NCI-H1105 treated with DMSO at 0.1 percent for 48 hours (cell line): ENCODE measurements around the gene NEDD9.

Source experiments
- DNase-seq: peaks from one replicate; lab custom pipeline; 2025; lab: John Stamatoyannopoulos, UW

Gene NEDD9

GRCh38 chr6:11177271-11177670 lies 55.2 kb downstream of the NEDD9 start:
- no peak for DNase-seq

GRCh38 chr6:11174242-11174611 lies 58.2 kb downstream of the NEDD9 start:
- no peak for DNase-seq

GRCh38 chr6:11172501-11173327 lies 59.8 kb downstream of the NEDD9 start:
- peak; percentile 80 for DNase-seq

- DNase-seq = no peak
These were observed 60.5 kb downstream of the NEDD9 start for GRCh38 chr6:11171952-11172351.

- no peak for DNase-seq
These were observed 64.3 kb downstream of the NEDD9 start for GRCh38 chr6:11168091-11168635.

GRCh38 chr6:11166948-11167347 lies 65.5 kb downstream of the NEDD9 start:
- DNase-seq = no peak

GRCh38 chr6:11164717-11165646 lies 67.5 kb downstream of the NEDD9 start:
- no peak for DNase-seq

- no peak for DNase-seq
These were observed 68.5 kb downstream of the NEDD9 start for GRCh38 chr6:11163932-11164331.

- DNase-seq = no peak
These were observed 70.2 kb downstream of the NEDD9 start for GRCh38 chr6:11162262-11162661.

GRCh38 chr6:11161031-11161956 lies 71.2 kb downstream of the NEDD9 start:
- no peak for DNase-seq

- no peak for DNase-seq
These were observed 72.3 kb downstream of the NEDD9 start for GRCh38 chr6:11160199-11160598.

GRCh38 chr6:11155589-11155988 lies 76.9 kb downstream of the NEDD9 start:
- no peak for DNase-seq

- no peak for DNase-seq
These were observed 79.0 kb downstream of the NEDD9 start for GRCh38 chr6:11153447-11153846.

- DNase-seq = no peak
These were observed 79.9 kb downstream of the NEDD9 start for GRCh38 chr6:11152581-11152980.

- DNase-seq = no peak
These were observed 81.0 kb downstream of the NEDD9 start for GRCh38 chr6:11151488-11151887.

GRCh38 chr6:11149551-11149950 lies 82.9 kb downstream of the NEDD9 start:
- no peak for DNase-seq

GRCh38 chr6:11146117-11146826 lies 86.2 kb downstream of the NEDD9 start:
- no peak for DNase-seq

GRCh38 chr6:11144393-11144851 lies 88.0 kb downstream of the NEDD9 start:
- DNase-seq = peak; percentile 63

GRCh38 chr6:11143394-11144371 lies 88.8 kb downstream of the NEDD9 start:
- no peak for DNase-seq
